ENCODE results near the gene SYT9. TPM values are rescaled to one million over a fixed set of nuclear protein-coding genes. Genes with fewer than 3 reads are reported as not detected.

The SYT9 gene
- total RNA-seq, result 1 to 10 TPM in 1 of 2 donors, under 1 TPM in 1; 0.64 to 2.2 TPM

GRCh38 chr11:7251836-7252682, at the start of gene SYT9:
Gene SYT9 (plus strand): TSS chr11:7251904. CDS start chr11:7252187, 283 bp downstream.
- under 1% methylated on average over 65 of the region's 84 CpGs for WGBS

GRCh38 chr11:7202412-7202811, 49.3 kb upstream of the SYT9 start:
- intact Hi-C loops (cut with DNase I), result no loop called here
- H3K27ac ChIP-seq, result no peak overlapping the region
- WGBS, result 92% methylated on average over 3 of the region's 3 CpGs

More at GRCh38 chr11:7251836-7252682, at the start of gene SYT9:
- H3K4me3 ChIP-seq, result peak within 1 kb of the TSS; percentile 31 to 50
- H3K9me3 ChIP-seq, result no peaks in the 10 kb centered on the region
- H3K36me3 ChIP-seq, result no peaks in the 10 kb centered on the region
- H3K27me3 ChIP-seq (replicated peaks; ENCODE audit: insufficient read depth), result no peaks in the 10 kb centered on the region
- TF ChIP-seq CTCF (IDR thresholded peaks at IDR 0.05) (peak in 2 of 4 experiments; percentile 10 to 22), POLR2AphosphoS5 (IDR thresholded peaks at IDR 0.05) (no peak)
- peak within 1 kb of the TSS in 1 of 2 donors; percentile 11 for H3K27ac ChIP-seq
- no peaks in the 10 kb centered on the region for H3K4me1 ChIP-seq (replicated peaks)
- intact Hi-C loops (cut with DNase I), result no loop called here
- DNase-seq (ENCODE audit: low spot score), result peak; percentile 37

GRCh38 chr11:7204778-7205177, 46.9 kb upstream of the SYT9 start:
- no peak for DNase-seq (ENCODE audit: low spot score)
- H3K27me3 ChIP-seq (replicated peaks; ENCODE audit: insufficient read depth), result no peaks in the 10 kb centered on the region
- H3K9me3 ChIP-seq, result no peaks in the 10 kb centered on the region
- intact Hi-C loops (cut with DNase I), result no loop called here
- H3K4me3 ChIP-seq, result no peak overlapping the region
- no peaks in the 10 kb centered on the region for H3K36me3 ChIP-seq
- TF ChIP-seq POLR2AphosphoS5 (IDR thresholded peaks at IDR 0.05) (no peak), POLR2A (IDR thresholded peaks at IDR 0.05) (no peak), CTCF (IDR thresholded peaks at IDR 0.05) (no peak)
- H3K4me1 ChIP-seq (replicated peaks), result no peaks in the 10 kb centered on the region
- no peak overlapping the region for H3K27ac ChIP-seq
- 33% methylated on average over 4 of the region's 4 CpGs for WGBS

More at GRCh38 chr11:7202412-7202811, 49.3 kb upstream of the SYT9 start:
- Histone ChIP-seq H3K4me3 (no peak overlapping the region), H3K9me3 (no peaks in the 10 kb centered on the region), H3K27me3 (replicated peaks; ENCODE audit: insufficient read depth) (no peaks in the 10 kb centered on the region), H3K4me1 (replicated peaks) (no peaks in the 10 kb centered on the region), H3K36me3 (no peaks in the 10 kb centered on the region)
- no peak for DNase-seq (ENCODE audit: low spot score)
- TF ChIP-seq POLR2AphosphoS5 (IDR thresholded peaks at IDR 0.05) (no peak), CTCF (IDR thresholded peaks at IDR 0.05) (no peak), POLR2A (IDR thresholded peaks at IDR 0.05) (no peak)

- no peak for TF ChIP-seq POLR2A (IDR thresholded peaks at IDR 0.05)
- TF ChIP-seq POLR2AphosphoS5 (IDR thresholded peaks at IDR 0.05), result no peak
- TF ChIP-seq CTCF (IDR thresholded peaks at IDR 0.05), result no peak
- Histone ChIP-seq H3K36me3 (no peaks in the 10 kb centered on the region), H3K27me3 (replicated peaks; ENCODE audit: insufficient read depth) (no peaks in the 10 kb centered on the region), H3K9me3 (no peaks in the 10 kb centered on the region), H3K27ac (no peak overlapping the region), H3K4me3 (no peak overlapping the region), H3K4me1 (replicated peaks) (no peaks in the 10 kb centered on the region)
- intact Hi-C loops (cut with DNase I), result no loop called here
- WGBS, result 73% methylated on average over 7 of the region's 7 CpGs
- DNase-seq (ENCODE audit: low spot score), result no peak
These were observed 43.3 kb upstream of the SYT9 start for GRCh38 chr11:7208391-7208790.

DNA sequence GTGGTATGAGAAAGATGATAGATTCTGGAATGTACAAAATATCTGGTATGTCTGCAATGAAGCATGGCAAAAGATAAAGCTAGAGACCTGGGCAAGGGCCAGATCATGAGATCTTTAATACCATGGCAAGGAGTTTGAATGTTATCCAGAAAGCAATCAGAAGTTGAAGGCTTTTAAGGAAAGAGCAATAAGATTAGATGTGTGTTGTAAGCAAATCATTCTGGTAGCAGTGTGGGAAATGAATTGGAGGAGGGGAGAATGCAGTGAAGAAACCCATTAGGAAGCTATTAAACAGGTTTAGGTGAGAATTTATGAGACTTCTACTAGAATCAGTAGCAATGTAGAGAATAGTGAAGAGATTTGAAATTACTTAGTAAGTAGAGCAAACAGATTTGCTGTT, 32.2 kb upstream of the SYT9 start:
- TF ChIP-seq POLR2AphosphoS5 (IDR thresholded peaks at IDR 0.05), result no peak
- no peak for TF ChIP-seq CTCF (IDR thresholded peaks at IDR 0.05)
- TF ChIP-seq POLR2A (IDR thresholded peaks at IDR 0.05), result no peak
- H3K36me3 ChIP-seq, result no peaks in the 10 kb centered on the region
- H3K9me3 ChIP-seq, result no peaks in the 10 kb centered on the region
- intact Hi-C loops (cut with DNase I), result no loop called here
- H3K27me3 ChIP-seq (replicated peaks; ENCODE audit: insufficient read depth), result no peaks in the 10 kb centered on the region
- H3K4me3 ChIP-seq, result no peak overlapping the region
- no peak overlapping the region for H3K27ac ChIP-seq
- H3K4me1 ChIP-seq (replicated peaks), result no peaks in the 10 kb centered on the region
- DNase-seq (ENCODE audit: low spot score), result no peak

Data from prostate gland (tissue), 2 donors.